HCT116 (cell line): ENCODE measurements around the gene CD320. TPM values are rescaled to one million over a fixed set of nuclear protein-coding genes. Genes with fewer than 3 reads are reported as not detected.
"Not testable (repeated sequence)": the region's sequence is repeated elsewhere in the genome, so short reads cannot be mapped to it uniquely, and the experiment has no call there.

Source experiments
- ATAC-seq: fragments of 200-7000 bp; cut with Tn5 transposase; 2 replicates; pipeline ENCODE4 v1.9.1; 2020; ENCODE audit warnings: mild to moderate bottlenecking, moderate library complexity
- BruUV-seq: library from RNA; stranded (reverse); fragments of 400-500 nt; replicated peaks from 2 replicates; lab custom pipeline; 2021; lab: Mats Ljungman, UMichigan
- CTCF ChIA-PET: fragments of 300-600 bp; sonication (Branson Sonifier 250); formaldehyde crosslinking; loops from one replicate; lab custom pipeline; 2021; ENCODE audit warnings: antibody characterized with exemption; lab: Charles Lee
- POLR2A ChIA-PET: fragments of 300-600, 350-600 bp; sonication (Branson Sonifier 250); formaldehyde crosslinking; loops from one replicate; lab custom pipeline; 2021; ENCODE audit warnings: antibody characterized with exemption; lab: Charles Lee
- RAD21 ChIA-PET, 2 experiments: fragments of 300-600 bp; sonication (Branson Sonifier 250); formaldehyde crosslinking; loops; one replicate each; lab custom pipeline; 2023; ENCODE audit warnings: low total read pairs in 2 of 2; ENCODE audit not compliant: uncharacterized antibody in 2 of 2, unreplicated experiment in 2 of 2, low non-redundant PET in 1 of 2; lab: Charles Lee
- DNase-seq: peaks from one replicate; pipeline ENCODE4 v3.0.0-alpha.2; 2010; ENCODE audit warnings: low read depth, low spot score
- H2AFZ ChIP-seq: fragments of 200-600 bp; shearing (Covaris generic), sonication (generic); 2 replicates; pipeline ENCODE4 v1.6.1; 2017; ENCODE audit warnings: low read depth, mixed run types, mixed read lengths, antibody characterized with exemption, low read length; ENCODE audit not compliant: poor library complexity, severe bottlenecking
- H3K27ac ChIP-seq: 2 replicates; pipeline ENCODE4 v1.5.1; 2012; ENCODE audit warnings: low read depth, low read length
- H3K27me3 ChIP-seq: fragments of 200-600 bp; sonication (generic); 2 replicates; pipeline ENCODE4 v1.6.1; 2016; ENCODE audit warnings: mixed run types, low read length, mixed read lengths; ENCODE audit not compliant: insufficient read depth
- H3K36me3 ChIP-seq, 2 experiments: fragments of 200-500 bp in 1 of 2; fragments of 200-600 bp in 1 of 2; sonication (Bioruptor generic) in 1 of 2; sonication (generic) in 1 of 2; 2 replicates each; pipeline versions ENCODE4 v1.5.1 to v1.6.1; 2014 to 2016; ENCODE audit warnings: low read length in 2 of 2, inconsistent platforms in 1 of 2, mixed read lengths in 1 of 2, mixed run types in 1 of 2; ENCODE audit not compliant: insufficient read depth in 2 of 2, control insufficient read depth in 1 of 2
- H3K4me1 ChIP-seq, 2 experiments: fragments of 200-600 bp in 1 of 2; sonication (generic) in 1 of 2; 2 replicates each; pipeline versions ENCODE4 v1.5.1 to v1.6.1; 2012 to 2017; ENCODE audit warnings: low read length in 2 of 2, inconsistent platforms in 1 of 2, mild to moderate bottlenecking in 1 of 2, mixed read lengths in 1 of 2, mixed run types in 1 of 2, moderate library complexity in 1 of 2; ENCODE audit not compliant: insufficient read depth in 2 of 2, control insufficient read depth in 1 of 2
- H3K4me2 ChIP-seq: fragments of 200-600 bp; sonication (generic); 2 replicates; pipeline ENCODE4 v1.6.1; 2017; ENCODE audit warnings: mixed run types, low read length, mixed read lengths
- H3K4me3 ChIP-seq, 2 experiments: fragments of 200-600 bp in 1 of 2; sonication (generic) in 1 of 2; replicated peaks in 1 of 2; 2 replicates each; pipeline ENCODE4 v1.5.1; 2011 to 2016; ENCODE audit warnings: low read length in 2 of 2, control low read depth in 1 of 2, low read depth in 1 of 2, mild to moderate bottlenecking in 1 of 2, mixed read lengths in 1 of 2, mixed run types in 1 of 2
- H3K79me2 ChIP-seq: fragments of 200-600 bp; sonication (generic); 2 replicates; pipeline ENCODE4 v1.6.1; 2017; ENCODE audit warnings: mild to moderate bottlenecking, mixed run types, low read length, moderate library complexity, mixed read lengths; ENCODE audit not compliant: insufficient read depth
- H3K9ac ChIP-seq: fragments of 200-600 bp; sonication (generic); 2 replicates; pipeline ENCODE4 v1.6.1; 2016; ENCODE audit warnings: low read length, mixed read lengths
- H3K9me2 ChIP-seq: fragments of 200-600 bp; sonication (generic), shearing (Covaris generic); 2 replicates; pipeline ENCODE4 v1.6.1; 2017; ENCODE audit warnings: mixed run types, mild to moderate bottlenecking, moderate library complexity; ENCODE audit not compliant: insufficient read depth
- H3K9me3 ChIP-seq, 2 experiments: fragments of 200-500 bp in 1 of 2; fragments of 200-600 bp in 1 of 2; sonication (Bioruptor generic) in 1 of 2; sonication (generic) in 1 of 2; 2 replicates each; pipeline ENCODE4 v1.6.1; 2014 to 2017; ENCODE audit warnings: low read length in 2 of 2, mixed read lengths in 2 of 2, inconsistent platforms in 1 of 2, low read depth in 1 of 2, mild to moderate bottlenecking in 1 of 2, mixed run types in 1 of 2, moderate library complexity in 1 of 2; ENCODE audit not compliant: control insufficient read depth in 1 of 2, insufficient read depth in 1 of 2
- H4K20me1 ChIP-seq: fragments of 200-600 bp; sonication (generic), shearing (Covaris generic); 2 replicates; pipeline ENCODE4 v1.6.1; 2017; ENCODE audit warnings: mixed run types, mild to moderate bottlenecking, moderate library complexity; ENCODE audit not compliant: insufficient read depth
- CBX3 ChIP-seq: IDR thresholded peaks from 2 replicates; pipeline ENCODE4 v1.6.1; 2012; ENCODE audit warnings: low read depth
- CEBPB ChIP-seq: IDR thresholded peaks from 2 replicates; pipeline ENCODE4 v1.6.1; 2012; ENCODE audit warnings: low read depth
- EGR1 ChIP-seq: IDR thresholded peaks from 2 replicates; pipeline ENCODE4 v1.6.1; 2012; ENCODE audit warnings: low read depth
- ELF1 ChIP-seq: IDR thresholded peaks from 2 replicates; pipeline ENCODE4 v1.6.1; 2012; ENCODE audit warnings: low read depth, borderline replicate concordance
- EZH2 ChIP-seq: fragments of 200-600 bp; sonication (generic); IDR thresholded peaks from 2 replicates; pipeline ENCODE4 v1.6.1; 2017; ENCODE audit warnings: antibody characterized with exemption, mixed run types
- FOSL1 ChIP-seq: IDR thresholded peaks from 2 replicates; pipeline ENCODE4 v1.6.1; 2012; ENCODE audit warnings: low read depth
- JUND ChIP-seq: IDR thresholded peaks from 2 replicates; pipeline ENCODE4 v1.6.1; 2012
- POLR2A ChIP-seq: IDR thresholded peaks from 2 replicates; pipeline ENCODE4 v1.7.0; 2011; ENCODE audit warnings: borderline replicate concordance; ENCODE audit not compliant: insufficient read depth, insufficient read length; ENCODE audit errors: extremely low read depth
- POLR2AphosphoS5 ChIP-seq: IDR thresholded peaks from 2 replicates; pipeline ENCODE4 v1.6.1; 2011; ENCODE audit warnings: mild to moderate bottlenecking, low read depth, low read length, moderate library complexity
- REST ChIP-seq: IDR thresholded peaks from 2 replicates; pipeline ENCODE4 v1.6.1; 2012; ENCODE audit warnings: low read depth
- SIN3A ChIP-seq: IDR thresholded peaks from 2 replicates; pipeline ENCODE4 v1.6.1; 2012; ENCODE audit warnings: low read depth
- SP1 ChIP-seq: IDR thresholded peaks from 2 replicates; pipeline ENCODE4 v1.6.1; 2012; ENCODE audit warnings: low read depth
- SRF ChIP-seq: IDR thresholded peaks from 2 replicates; pipeline ENCODE4 v1.6.1; 2012; ENCODE audit warnings: low read depth
- YY1 ChIP-seq: IDR thresholded peaks from 2 replicates; pipeline ENCODE4 v1.6.1; 2011; ENCODE audit warnings: low read length, low read depth, moderate library complexity, mild to moderate bottlenecking; ENCODE audit not compliant: insufficient replicate concordance; ENCODE audit errors: extremely low read depth
- ZNF274 ChIP-seq: fragments of 200-500 bp; sonication (Bioruptor generic); IDR thresholded peaks from 2 replicates; pipeline ENCODE4 v1.6.1; 2014; ENCODE audit warnings: mild to moderate bottlenecking, low read depth, low read length, inconsistent platforms
- intact Hi-C: fragments of 100-400 bp; cut with micrococcal nuclease; formaldehyde crosslinking; loops from 2 replicates; pipeline ENCODE4 v1.10.0; 2022
- total RNA-seq: library from RNA; stranded (reverse); gene quantifications from one replicate; pipeline ENCODE4 v1.2.1, GENCODE V29; 2021; ENCODE audit not compliant: unreplicated experiment
- TF ChIP-seq, protein P1 (sequence below): IDR thresholded peaks from 2 replicates; pipeline ENCODE4 v1.6.1; 2011; ENCODE audit warnings: mild to moderate bottlenecking, low read length, moderate library complexity; ENCODE audit not compliant: insufficient replicate concordance; ENCODE audit errors: extremely low read depth
- TF ChIP-seq, protein P2 (sequence below): IDR thresholded peaks from 2 replicates; pipeline ENCODE4 v1.6.1; 2012

The CD320 gene
- total RNA-seq, 1 experiment from 2014 or later = 86.2 TPM

GRCh38 chr19:8265872-8266271 lies 42.3 kb downstream of the CD320 start:
- no peak for ATAC-seq
- Histone ChIP-seq H3K4me3 (no peak overlapping the region), H3K27ac (no peak overlapping the region), H3K9ac (no peak overlapping the region), H3K79me2 (no peaks in the 10 kb centered on the region), H3K9me2 (no peaks in the 10 kb centered on the region), H3K36me3 (no peaks in the 10 kb centered on the region), H3K4me2 (no peak overlapping the region), H4K20me1 (no peaks in the 10 kb centered on the region), H2AFZ (no peak overlapping the region), H3K27me3 (no peaks in the 10 kb centered on the region), H3K4me1 (peaks cover under 1 to 19% of the 10 kb centered on the region in 2 experiments; a peak in 3 of 4 replicates), H3K9me3 (no peaks in the 10 kb centered on the region)
- intact Hi-C loops = loop anchor here (10.0 kb wide), 1 partner anchor 309 kb away; the partner anchor contains the start of gene MYO1F
- DNase-seq = no peak
- ChIA-PET CTCF (no interaction called here), POLR2A (no interaction called here), RAD21 (no interaction called here)
- TF ChIP-seq SIN3A = no peak
- no peak for TF ChIP-seq FOSL1
- no peak for TF ChIP-seq ZNF274
- no peak for TF ChIP-seq YY1
- no peak for TF ChIP-seq ELF1
- no peak for TF ChIP-seq SRF
- TF ChIP-seq, protein P1, sequence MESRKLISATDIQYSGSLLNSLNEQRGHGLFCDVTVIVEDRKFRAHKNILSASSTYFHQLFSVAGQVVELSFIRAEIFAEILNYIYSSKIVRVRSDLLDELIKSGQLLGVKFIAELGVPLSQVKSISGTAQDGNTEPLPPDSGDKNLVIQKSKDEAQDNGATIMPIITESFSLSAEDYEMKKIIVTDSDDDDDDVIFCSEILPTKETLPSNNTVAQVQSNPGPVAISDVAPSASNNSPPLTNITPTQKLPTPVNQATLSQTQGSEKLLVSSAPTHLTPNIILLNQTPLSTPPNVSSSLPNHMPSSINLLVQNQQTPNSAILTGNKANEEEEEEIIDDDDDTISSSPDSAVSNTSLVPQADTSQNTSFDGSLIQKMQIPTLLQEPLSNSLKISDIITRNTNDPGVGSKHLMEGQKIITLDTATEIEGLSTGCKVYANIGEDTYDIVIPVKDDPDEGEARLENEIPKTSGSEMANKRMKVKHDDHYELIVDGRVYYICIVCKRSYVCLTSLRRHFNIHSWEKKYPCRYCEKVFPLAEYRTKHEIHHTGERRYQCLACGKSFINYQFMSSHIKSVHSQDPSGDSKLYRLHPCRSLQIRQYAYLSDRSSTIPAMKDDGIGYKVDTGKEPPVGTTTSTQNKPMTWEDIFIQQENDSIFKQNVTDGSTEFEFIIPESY = no peak
- no peak for TF ChIP-seq SP1
- TF ChIP-seq POLR2AphosphoS5 = no peak
- no peak for TF ChIP-seq EGR1
- TF ChIP-seq CBX3 = no peak
- no peak for TF ChIP-seq CEBPB
- no peak for TF ChIP-seq POLR2A
- TF ChIP-seq REST = no peak
- no peak for TF ChIP-seq EZH2
- TF ChIP-seq JUND = no peak
- TF ChIP-seq, protein P2, sequence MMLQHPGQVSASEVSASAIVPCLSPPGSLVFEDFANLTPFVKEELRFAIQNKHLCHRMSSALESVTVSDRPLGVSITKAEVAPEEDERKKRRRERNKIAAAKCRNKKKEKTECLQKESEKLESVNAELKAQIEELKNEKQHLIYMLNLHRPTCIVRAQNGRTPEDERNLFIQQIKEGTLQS = no peak
- no TSS peak for BruUV-seq

DNA sequence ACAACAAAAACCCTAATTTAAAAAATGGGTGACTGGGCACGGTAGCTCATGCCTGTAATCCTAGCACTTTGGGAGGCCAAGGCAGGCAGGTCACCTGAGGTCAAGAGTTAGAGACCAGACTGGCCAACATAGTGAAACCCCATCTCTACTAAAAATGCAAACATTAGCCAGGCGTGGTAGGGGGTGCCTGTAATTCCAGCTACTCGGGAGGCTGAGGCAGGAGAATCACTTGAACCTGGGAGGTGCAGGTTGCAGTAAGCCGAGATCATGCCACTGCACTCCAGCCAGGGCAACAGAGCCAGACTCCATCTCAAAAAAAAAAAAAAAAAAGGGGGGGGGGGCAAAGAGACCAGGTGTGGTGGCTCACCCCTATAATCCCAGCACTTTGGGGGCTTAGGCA lies 43.9 kb downstream of the CD320 start:
- POLR2A ChIA-PET, ATAC-seq, RAD21 ChIA-PET, H3K27me3 ChIP-seq, H3K27ac ChIP-seq, BruUV-seq, H3K9ac ChIP-seq, H3K36me3 ChIP-seq, H3K9me3 ChIP-seq, H3K4me3 ChIP-seq, H3K79me2 ChIP-seq, H2AFZ ChIP-seq, H3K9me2 ChIP-seq, DNase-seq, H3K4me2 ChIP-seq, H4K20me1 ChIP-seq: not testable (repeated sequence)
- intact Hi-C loops = loop anchor here (10.0 kb wide), 1 partner anchor 311 kb away; the partner anchor contains the start of gene MYO1F
- CTCF ChIA-PET = interaction anchor here (1.7 kb wide), 1 partner anchor 71 kb away, joined by 4 read pairs; no protein-coding TSS in a partner anchor
- peaks cover 6 to 22% of the 10 kb centered on the region in 2 experiments for H3K4me1 ChIP-seq
